Mesendoderm (in vitro differentiated cells): ENCODE measurements around the gene PRAMEF26. TPM values are rescaled to one million over a fixed set of nuclear protein-coding genes. Genes with fewer than 3 reads are reported as not detected.
"Not testable (repeated sequence)": the region's sequence is repeated elsewhere in the genome, so short reads cannot be mapped to it uniquely, and the experiment has no call there.

Source experiments
- DNase-seq: peaks from one replicate; pipeline ENCODE4 v3.0.0; 2013
- H2AK5ac ChIP-seq: 2 replicates; pipeline ENCODE4 v1.6.1; 2013; ENCODE audit warnings: low read length, inconsistent platforms
- H2BK120ac ChIP-seq: 2 replicates; pipeline ENCODE4 v1.6.1; 2013; ENCODE audit warnings: low read depth, mild to moderate bottlenecking, low read length, moderate library complexity, mixed read lengths
- H2BK15ac ChIP-seq: replicated peaks from 2 replicates; pipeline ENCODE4 v1.6.1; 2013; ENCODE audit warnings: low read depth, mild to moderate bottlenecking, moderate library complexity
- H2BK5ac ChIP-seq: 2 replicates; pipeline ENCODE4 v1.6.1; 2013; ENCODE audit warnings: low read length, inconsistent platforms
- H3K18ac ChIP-seq: 2 replicates; pipeline ENCODE4 v1.6.1; 2013; ENCODE audit warnings: mild to moderate bottlenecking, low read length, mixed read lengths
- H3K23ac ChIP-seq: one replicate; pipeline ENCODE4 v1.6.1; 2013; ENCODE audit warnings: low read length
- H3K27ac ChIP-seq: 2 replicates; pipeline ENCODE4 v1.5.1; 2013; ENCODE audit warnings: low read depth, mild to moderate bottlenecking, inconsistent platforms, low read length, moderate library complexity
- H3K27me3 ChIP-seq: 2 replicates; pipeline ENCODE4 v1.6.1; 2013; ENCODE audit warnings: low read length, control low read depth, mild to moderate bottlenecking, inconsistent platforms; ENCODE audit not compliant: insufficient read depth, poor library complexity
- H3K36me3 ChIP-seq: 2 replicates; pipeline ENCODE4 v1.6.1; 2013; ENCODE audit warnings: low read length, inconsistent platforms; ENCODE audit not compliant: control insufficient read depth, insufficient read depth
- H3K4ac ChIP-seq: one replicate; pipeline ENCODE4 v1.6.1; 2013; ENCODE audit warnings: low read depth, mild to moderate bottlenecking, low read length, moderate library complexity
- H3K4me1 ChIP-seq: 2 replicates; pipeline ENCODE4 v1.6.1; 2013; ENCODE audit warnings: low read depth, low read length, inconsistent platforms; ENCODE audit not compliant: control insufficient read depth
- H3K4me2 ChIP-seq: 2 replicates; pipeline ENCODE4 v1.6.1; 2013; ENCODE audit warnings: low read length
- H3K4me3 ChIP-seq: 2 replicates; pipeline ENCODE4 v1.5.1; 2013; ENCODE audit warnings: mild to moderate bottlenecking, low read length
- H3K56ac ChIP-seq: one replicate; pipeline ENCODE4 v1.6.1; 2013; ENCODE audit warnings: low read length
- H3K79me1 ChIP-seq: 2 replicates; pipeline ENCODE4 v1.6.1; 2013; ENCODE audit warnings: low read length, inconsistent platforms
- H3K79me2 ChIP-seq: 2 replicates; pipeline ENCODE4 v1.6.1; 2013; ENCODE audit warnings: mild to moderate bottlenecking, low read length; ENCODE audit not compliant: control insufficient read depth, insufficient read depth
- H3K9ac ChIP-seq: 2 replicates; pipeline ENCODE4 v1.6.1; 2013; ENCODE audit warnings: low read length, inconsistent platforms
- H4K5ac ChIP-seq: one replicate; pipeline ENCODE4 v1.6.1; 2013; ENCODE audit warnings: low read length
- H4K8ac ChIP-seq: one replicate; pipeline ENCODE4 v1.6.1; 2013; ENCODE audit warnings: low read depth, mild to moderate bottlenecking, control low read depth, low read length, moderate library complexity
- WGBS: extraction: QIAGEN DNeasy Blood & Tissue Kit; methylation state at CpG from one replicate; pipeline ENCODE4 v1.1.7; 2013; ENCODE audit warnings: low lambda C conversion rate, missing lambda C conversion rate; ENCODE audit not compliant: insufficient coverage; ENCODE audit errors: extremely low coverage; 5-methylcytosine and 5-hydroxymethylcytosine counted together
- polyA plus RNA-seq, 2 experiments: library from polyadenylated mRNA; stranded (reverse); fragments of 200-250 nt; gene quantifications; one replicate each; pipeline ENCODE4 v1.2.3, GENCODE V29; 2013

The PRAMEF26 gene
- not detected for polyA plus RNA-seq (2013, experiment 1 of 2)
- not detected for polyA plus RNA-seq (2013, experiment 2 of 2)

GRCh38 chr1:13155909-13156308 is at the start of gene PRAMEF26:
TSS of gene PRAMEF26 (minus strand) at chr1:13156009. CDS start at chr1:13153095, 2,914 bp downstream.
- WGBS = no CpG with 5 or more reads among the region's 5 CpGs
- H3K18ac ChIP-seq, H2AK5ac ChIP-seq, H2BK15ac ChIP-seq, H4K5ac ChIP-seq, H3K4me3 ChIP-seq, H3K79me1 ChIP-seq, H3K56ac ChIP-seq, H3K4me1 ChIP-seq, H4K8ac ChIP-seq, H3K4ac ChIP-seq, H3K27me3 ChIP-seq, H3K23ac ChIP-seq, DNase-seq, H2BK120ac ChIP-seq, H3K4me2 ChIP-seq, H3K27ac ChIP-seq, H3K36me3 ChIP-seq, H3K9ac ChIP-seq, H2BK5ac ChIP-seq, H3K79me2 ChIP-seq: not testable (repeated sequence)

- H3K4me2 ChIP-seq, H3K56ac ChIP-seq, DNase-seq, H4K8ac ChIP-seq, H3K27me3 ChIP-seq, H3K79me1 ChIP-seq, H2BK5ac ChIP-seq, H2BK15ac ChIP-seq, H3K36me3 ChIP-seq, H2AK5ac ChIP-seq, H3K23ac ChIP-seq, H3K4me3 ChIP-seq, H3K79me2 ChIP-seq, H3K4ac ChIP-seq, H2BK120ac ChIP-seq, H3K27ac ChIP-seq, H3K18ac ChIP-seq, H3K4me1 ChIP-seq, H4K5ac ChIP-seq, H3K9ac ChIP-seq: not testable (repeated sequence)
- no CpG with 5 or more reads among the region's 5 CpGs for WGBS
Measured at GRCh38 chr1:13201309-13201708, 45.5 kb upstream of the PRAMEF26 start, which contains the start of gene PRAMEF13. TSS of gene PRAMEF13 (minus strand) at chr1:13201409. CDS start at chr1:13199589, 1,820 bp downstream.

- not testable (repeated sequence) for H3K4me3 ChIP-seq
Measured at GRCh38 chr1:13171548-13171947, 15.7 kb upstream of the PRAMEF26 start, which contains the start of gene PRAMEF9. TSS of gene PRAMEF9 (plus strand) at chr1:13171848. CDS start at chr1:13175281, 3,433 bp downstream.

GRCh38 chr1:13165531-13165930 is 9.7 kb upstream of the PRAMEF26 start, which contains the start of gene HNRNPCL4:
TSS of gene HNRNPCL4 (minus strand) at chr1:13165631. CDS start at chr1:13165467, 164 bp downstream.
- H3K4me2 ChIP-seq, H3K23ac ChIP-seq, H2BK5ac ChIP-seq, H3K79me1 ChIP-seq, H3K4me1 ChIP-seq, H3K79me2 ChIP-seq, H3K27ac ChIP-seq, DNase-seq, H3K18ac ChIP-seq, H3K4me3 ChIP-seq, H3K36me3 ChIP-seq, H3K27me3 ChIP-seq, H3K4ac ChIP-seq, H3K9ac ChIP-seq, H4K5ac ChIP-seq, H2BK15ac ChIP-seq, H2AK5ac ChIP-seq, H3K56ac ChIP-seq, H2BK120ac ChIP-seq, H4K8ac ChIP-seq: not testable (repeated sequence)
- no CpG with 5 or more reads among the region's 8 CpGs for WGBS

More at GRCh38 chr1:13171548-13171947, 15.7 kb upstream of the PRAMEF26 start, which contains the start of gene PRAMEF9:
- H3K18ac ChIP-seq, H3K4me1 ChIP-seq, DNase-seq, H2BK15ac ChIP-seq, H2BK120ac ChIP-seq, H3K79me2 ChIP-seq, H3K27ac ChIP-seq, H2BK5ac ChIP-seq, H3K9ac ChIP-seq, H3K4ac ChIP-seq, H3K4me2 ChIP-seq, H3K27me3 ChIP-seq, H4K5ac ChIP-seq, H2AK5ac ChIP-seq, H3K36me3 ChIP-seq, H3K23ac ChIP-seq, H4K8ac ChIP-seq, H3K56ac ChIP-seq, H3K79me1 ChIP-seq: not testable (repeated sequence)
- no CpG with 5 or more reads among the region's 2 CpGs for WGBS

- not testable (repeated sequence) for H3K79me2 ChIP-seq, H2BK120ac ChIP-seq, H2BK5ac ChIP-seq, H3K27ac ChIP-seq, H3K56ac ChIP-seq, H3K27me3 ChIP-seq, H3K18ac ChIP-seq, H3K9ac ChIP-seq, H4K8ac ChIP-seq, H3K4me1 ChIP-seq, H3K4ac ChIP-seq, H3K36me3 ChIP-seq, DNase-seq, H3K4me3 ChIP-seq, H3K79me1 ChIP-seq, H3K4me2 ChIP-seq, H2AK5ac ChIP-seq, H3K23ac ChIP-seq, H2BK15ac ChIP-seq, H4K5ac ChIP-seq
- no CpG with 5 or more reads among the region's 6 CpGs for WGBS
Measured at GRCh38 chr1:13116754-13117153, 39.1 kb downstream of the PRAMEF26 start, which contains the start of gene HNRNPCL2. TSS of gene HNRNPCL2 (minus strand) at chr1:13116854. CDS start at chr1:13116400, 454 bp downstream.
